Suprapubic skin (tissue), 4 donors: ENCODE data around the gene WDR83. TPM values are rescaled to one million over a fixed set of nuclear protein-coding genes. Genes with fewer than 3 reads are reported as not detected.
"Not testable (repeated sequence)": the region's sequence is repeated elsewhere in the genome, so short reads cannot be mapped to it uniquely, and the experiment has no call there.

Source experiments
- DNase-seq, 2 donors: peaks; one replicate each; pipeline ENCODE4 v3.0.0-alpha.2; 2019; ENCODE audit warnings: low spot score in 2 of 2
- H3K27ac ChIP-seq: fragments of 200-600 bp; sonication (generic); one replicate; pipeline ENCODE4 v1.5.1; 2019
- H3K27me3 ChIP-seq: fragments of 200-600 bp; sonication (generic); one replicate; pipeline ENCODE4 v1.5.1; 2019
- H3K36me3 ChIP-seq: fragments of 200-600 bp; sonication (generic); one replicate; pipeline ENCODE4 v1.5.1; 2019
- H3K4me1 ChIP-seq: fragments of 200-600 bp; sonication (generic); one replicate; pipeline ENCODE4 v1.5.1; 2019
- H3K4me3 ChIP-seq: fragments of 200-600 bp; sonication (generic); one replicate; pipeline ENCODE4 v1.5.1; 2019; ENCODE audit warnings: mild to moderate bottlenecking
- H3K9me3 ChIP-seq: fragments of 200-600 bp; sonication (generic); one replicate; pipeline ENCODE4 v1.5.1; 2019
- CTCF ChIP-seq, 2 donors: fragments of 200-600 bp in 1 of 2; fragments of 450-650 bp in 1 of 2; sonication (generic) in 1 of 2; IDR thresholded peaks; one replicate each; pipeline ENCODE4 v1.5.1; 2016 to 2019; ENCODE audit warnings: antibody characterized with exemption in 2 of 2, mild to moderate bottlenecking in 1 of 2, moderate library complexity in 1 of 2
- EP300 ChIP-seq: sonication (generic); formaldehyde crosslinking; IDR thresholded peaks from one replicate; pipeline ENCODE4 v1.6.1; 2017; ENCODE audit warnings: antibody characterized with exemption
- POLR2A ChIP-seq, 2 donors: fragments of 450-650 bp; IDR thresholded peaks; one replicate each; pipeline ENCODE4 v1.6.1; 2017; ENCODE audit warnings: antibody characterized with exemption in 2 of 2, mild to moderate bottlenecking in 2 of 2, moderate library complexity in 2 of 2
- POLR2AphosphoS5 ChIP-seq, 3 donors: sonication (generic); formaldehyde crosslinking; IDR thresholded peaks; one replicate each; pipeline ENCODE4 v1.6.1; 2017; ENCODE audit warnings: antibody characterized with exemption in 3 of 3
- WGBS: methylation state at CpG from one replicate; pipeline ENCODE4 v1.1.5; 2018; 5-methylcytosine and 5-hydroxymethylcytosine counted together
- total RNA-seq, 4 donors: library from RNA; depleted of rRNA; stranded (reverse); fragments of >200 nt; gene quantifications; one replicate each; pipeline ENCODE4 v1.1.0, GENCODE V29; 2016

The WDR83 gene
- total RNA-seq, 4 donors from 2014 or later = 9.8 to 21.9 (median 17.2) TPM

- peaks cover 21% of the 10 kb centered on the region for H3K36me3 ChIP-seq
- H3K4me1 ChIP-seq = peaks cover 22% of the 10 kb centered on the region
- H3K4me3 ChIP-seq = peak overlapping the region; percentile 81
- no peaks in the 10 kb centered on the region for H3K27me3 ChIP-seq
- DNase-seq = no peak
- TF ChIP-seq POLR2A (IDR thresholded peaks at IDR 0.05) (no peak), CTCF (IDR thresholded peaks at IDR 0.05) (no peak), EP300 (no peak), POLR2AphosphoS5 (IDR thresholded peaks at IDR 0.05) (no peak)
- 67% methylated on average over 1 of the region's 1 CpG for whole genome bisulfite sequencing
- no peaks in the 10 kb centered on the region for H3K9me3 ChIP-seq
- H3K27ac ChIP-seq = no peak overlapping the region
Measured at GRCh38 chr19:12695514-12695913, 28.9 kb downstream of the WDR83 start.

- TF ChIP-seq CTCF (IDR thresholded peaks at IDR 0.05) (no peak), POLR2A (IDR thresholded peaks at IDR 0.05) (no peak), EP300 (no peak), POLR2AphosphoS5 (IDR thresholded peaks at IDR 0.05) (no peak)
- Histone ChIP-seq H3K4me1 (peaks cover 22% of the 10 kb centered on the region), H3K4me3 (peak overlapping the region; percentile 81), H3K27me3 (no peaks in the 10 kb centered on the region), H3K27ac (peak overlapping the region; percentile 82), H3K36me3 (peaks cover 23% of the 10 kb centered on the region), H3K9me3 (no peaks in the 10 kb centered on the region)
- WGBS = 4% methylated on average over 5 of the region's 36 CpGs
- no peak for DNase-seq
Measured at GRCh38 chr19:12695997-12696365, 29.4 kb downstream of the WDR83 start.

GRCh38 chr19:12696366-12697335, 30.0 kb downstream of the WDR83 start, which contains the start of gene FBXW9:
FBXW9 (minus strand) TSS chr19:12696631; CDS start chr19:12696581, 50 bp downstream.
- peak within 1 kb of the TSS; percentile 81 for H3K4me3 ChIP-seq
- WGBS = 29% methylated on average over 12 of the region's 59 CpGs
- peak; percentile 98 to 99 for DNase-seq
- H3K4me1 ChIP-seq = peaks cover 22% of the 10 kb centered on the region
- peak in 1 of 2 donors; percentile 33 for TF ChIP-seq POLR2A (IDR thresholded peaks at IDR 0.05)
- peak; percentile 35 to 95 (median 94) for TF ChIP-seq POLR2AphosphoS5 (IDR thresholded peaks at IDR 0.05)
- no peak for TF ChIP-seq CTCF (IDR thresholded peaks at IDR 0.05)
- no peak for TF ChIP-seq EP300
- H3K36me3 ChIP-seq = peaks cover 26% of the 10 kb centered on the region
- peak within 1 kb of the TSS; percentile 82 for H3K27ac ChIP-seq
- no peaks in the 10 kb centered on the region for H3K27me3 ChIP-seq
- no peaks in the 10 kb centered on the region for H3K9me3 ChIP-seq

GRCh38 chr19:12697425-12697824, 30.8 kb downstream of the WDR83 start:
- peaks cover 22% of the 10 kb centered on the region for H3K4me1 ChIP-seq
- H3K9me3 ChIP-seq, H3K27ac ChIP-seq, H3K27me3 ChIP-seq, DNase-seq: not testable (repeated sequence)
- WGBS = 95% methylated on average over 22 of the region's 22 CpGs
- H3K36me3 ChIP-seq = peaks cover 33% of the 10 kb centered on the region
- peak overlapping the region; percentile 81 for H3K4me3 ChIP-seq

GRCh38 chr19:12698138-12698537, 31.5 kb downstream of the WDR83 start:
- H3K36me3 ChIP-seq = peaks cover 40% of the 10 kb centered on the region

More at GRCh38 chr19:12698138-12698537, 31.5 kb downstream of the WDR83 start:
- TF ChIP-seq EP300 = no peak
- no peak for TF ChIP-seq POLR2A (IDR thresholded peaks at IDR 0.05)
- TF ChIP-seq CTCF (IDR thresholded peaks at IDR 0.05) = no peak
- TF ChIP-seq POLR2AphosphoS5 (IDR thresholded peaks at IDR 0.05) = no peak
- peaks cover 22% of the 10 kb centered on the region for H3K4me1 ChIP-seq
- DNase-seq = no peak
- H3K4me3 ChIP-seq = no peak overlapping the region
- H3K27me3 ChIP-seq = no peaks in the 10 kb centered on the region
- no peak overlapping the region for H3K27ac ChIP-seq
- 83% methylated on average over 6 of the region's 6 CpGs for WGBS
- no peaks in the 10 kb centered on the region for H3K9me3 ChIP-seq
